A673 (cell line): ENCODE results near the gene POLR2B.

ENCODE experiments used
- CTCF ChIP-seq: fragments of 300-800, 200-600 bp; sonication (generic); conservative IDR thresholded peaks from 2 replicates; pipeline ENCODE4 v1.5.1; 2017; ENCODE audit warnings: low read depth, mild to moderate bottlenecking, antibody characterized with exemption, low read length, moderate library complexity, mixed read lengths
- EZH2 ChIP-seq: fragments of 200-600 bp; sonication (generic); IDR thresholded peaks from 2 replicates; pipeline ENCODE4 v1.6.1; 2017; ENCODE audit warnings: borderline replicate concordance, low read depth, mild to moderate bottlenecking, mixed read lengths, antibody characterized with exemption, low read length; ENCODE audit not compliant: poor library complexity, severe bottlenecking

GRCh38 chr4:56941403-56941802 lies 37.3 kb upstream of the POLR2B start:
- TF ChIP-seq CTCF (no peak), EZH2 (no peak)
